ENCODE data around the gene RHCG. TPM values are rescaled to one million over a fixed set of nuclear protein-coding genes. Genes with fewer than 3 reads are reported as not detected.

RHCG gene
- total and polyA plus RNA-seq, 2 of the 13 experiments (the other 11 are each of a cell fraction or from before 2014, with no cell fraction given): not detected

DNA sequence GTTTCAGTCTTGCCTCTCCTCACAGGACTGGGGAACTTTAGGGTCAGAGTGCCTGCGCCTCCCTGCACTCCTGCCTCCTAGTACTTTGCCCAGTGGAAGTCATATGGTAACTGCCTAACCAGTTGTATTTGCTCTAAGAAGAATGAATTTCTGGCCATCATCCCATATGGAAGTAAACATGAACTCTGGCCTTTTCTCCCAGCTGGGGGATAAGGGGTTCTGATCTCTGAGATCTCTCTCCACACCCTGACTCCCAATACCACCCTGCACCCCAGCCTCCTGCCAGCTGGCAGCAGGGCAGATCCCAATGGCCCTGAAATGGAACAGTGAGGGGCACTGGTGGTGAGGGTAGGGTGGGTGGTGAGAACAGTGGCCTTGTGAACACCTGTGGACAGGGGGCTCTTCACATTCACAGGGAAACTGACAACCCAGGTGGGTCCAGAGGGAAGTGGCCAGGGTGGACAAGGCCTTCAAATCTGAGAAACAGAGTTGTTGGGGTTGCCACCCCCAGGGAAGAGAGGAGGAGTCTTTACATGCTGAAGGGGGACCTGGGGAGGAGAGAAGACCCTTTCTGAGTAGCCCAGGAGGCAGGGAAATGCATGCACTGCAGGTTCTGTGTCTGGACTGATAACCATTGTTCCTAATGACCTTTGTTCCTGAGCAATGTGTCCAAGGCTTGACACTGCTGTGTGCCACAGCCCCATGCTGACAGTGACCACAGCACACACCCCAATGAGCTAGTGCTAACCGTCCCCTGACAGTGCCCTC, 36.9 kb downstream of the RHCG start (continued):
- TF ChIP-seq, protein P1, sequence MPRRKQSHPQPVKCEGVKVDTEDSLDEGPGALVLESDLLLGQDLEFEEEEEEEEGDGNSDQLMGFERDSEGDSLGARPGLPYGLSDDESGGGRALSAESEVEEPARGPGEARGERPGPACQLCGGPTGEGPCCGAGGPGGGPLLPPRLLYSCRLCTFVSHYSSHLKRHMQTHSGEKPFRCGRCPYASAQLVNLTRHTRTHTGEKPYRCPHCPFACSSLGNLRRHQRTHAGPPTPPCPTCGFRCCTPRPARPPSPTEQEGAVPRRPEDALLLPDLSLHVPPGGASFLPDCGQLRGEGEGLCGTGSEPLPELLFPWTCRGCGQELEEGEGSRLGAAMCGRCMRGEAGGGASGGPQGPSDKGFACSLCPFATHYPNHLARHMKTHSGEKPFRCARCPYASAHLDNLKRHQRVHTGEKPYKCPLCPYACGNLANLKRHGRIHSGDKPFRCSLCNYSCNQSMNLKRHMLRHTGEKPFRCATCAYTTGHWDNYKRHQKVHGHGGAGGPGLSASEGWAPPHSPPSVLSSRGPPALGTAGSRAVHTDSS (CRISPR knock-in tag; conservative IDR thresholded peaks at IDR 0.05): no peak
- TF ChIP-seq ZNF383 (CRISPR knock-in tag; IDR thresholded peaks at IDR 0.05; ENCODE audit: borderline replicate concordance) (no peak), NCOA1 (CRISPR knock-in tag; IDR thresholded peaks at IDR 0.05) (0 out of 2 replicates have a peak, but pooled peaks have one; percentile 46), ZNF24 (IDR thresholded peaks at IDR 0.05) (no peak), TOE1 (CRISPR knock-in tag; IDR thresholded peaks at IDR 0.05) (no peak), TOPORS (CRISPR knock-in tag; IDR thresholded peaks at IDR 0.05) (no peak), TBX3 (IDR thresholded peaks at IDR 0.05; ENCODE audit: borderline replicate concordance) (no peak; the same call in 1 of the 2 replicates), CBFB (CRISPR knock-in tag; IDR thresholded peaks at IDR 0.05) (0 out of 2 replicates have a peak, but pooled peaks have one; percentile 52), NCOA5 (CRISPR knock-in tag; IDR thresholded peaks at IDR 0.05) (no peak)
- TF ChIP-seq, protein P2, sequence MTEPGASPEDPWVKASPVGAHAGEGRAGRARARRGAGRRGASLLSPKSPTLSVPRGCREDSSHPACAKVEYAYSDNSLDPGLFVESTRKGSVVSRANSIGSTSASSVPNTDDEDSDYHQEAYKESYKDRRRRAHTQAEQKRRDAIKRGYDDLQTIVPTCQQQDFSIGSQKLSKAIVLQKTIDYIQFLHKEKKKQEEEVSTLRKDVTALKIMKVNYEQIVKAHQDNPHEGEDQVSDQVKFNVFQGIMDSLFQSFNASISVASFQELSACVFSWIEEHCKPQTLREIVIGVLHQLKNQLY (CRISPR knock-in tag; IDR thresholded peaks at IDR 0.05): no peak; the same call in 1 of the 2 replicates
- TF ChIP-seq, protein P3, sequence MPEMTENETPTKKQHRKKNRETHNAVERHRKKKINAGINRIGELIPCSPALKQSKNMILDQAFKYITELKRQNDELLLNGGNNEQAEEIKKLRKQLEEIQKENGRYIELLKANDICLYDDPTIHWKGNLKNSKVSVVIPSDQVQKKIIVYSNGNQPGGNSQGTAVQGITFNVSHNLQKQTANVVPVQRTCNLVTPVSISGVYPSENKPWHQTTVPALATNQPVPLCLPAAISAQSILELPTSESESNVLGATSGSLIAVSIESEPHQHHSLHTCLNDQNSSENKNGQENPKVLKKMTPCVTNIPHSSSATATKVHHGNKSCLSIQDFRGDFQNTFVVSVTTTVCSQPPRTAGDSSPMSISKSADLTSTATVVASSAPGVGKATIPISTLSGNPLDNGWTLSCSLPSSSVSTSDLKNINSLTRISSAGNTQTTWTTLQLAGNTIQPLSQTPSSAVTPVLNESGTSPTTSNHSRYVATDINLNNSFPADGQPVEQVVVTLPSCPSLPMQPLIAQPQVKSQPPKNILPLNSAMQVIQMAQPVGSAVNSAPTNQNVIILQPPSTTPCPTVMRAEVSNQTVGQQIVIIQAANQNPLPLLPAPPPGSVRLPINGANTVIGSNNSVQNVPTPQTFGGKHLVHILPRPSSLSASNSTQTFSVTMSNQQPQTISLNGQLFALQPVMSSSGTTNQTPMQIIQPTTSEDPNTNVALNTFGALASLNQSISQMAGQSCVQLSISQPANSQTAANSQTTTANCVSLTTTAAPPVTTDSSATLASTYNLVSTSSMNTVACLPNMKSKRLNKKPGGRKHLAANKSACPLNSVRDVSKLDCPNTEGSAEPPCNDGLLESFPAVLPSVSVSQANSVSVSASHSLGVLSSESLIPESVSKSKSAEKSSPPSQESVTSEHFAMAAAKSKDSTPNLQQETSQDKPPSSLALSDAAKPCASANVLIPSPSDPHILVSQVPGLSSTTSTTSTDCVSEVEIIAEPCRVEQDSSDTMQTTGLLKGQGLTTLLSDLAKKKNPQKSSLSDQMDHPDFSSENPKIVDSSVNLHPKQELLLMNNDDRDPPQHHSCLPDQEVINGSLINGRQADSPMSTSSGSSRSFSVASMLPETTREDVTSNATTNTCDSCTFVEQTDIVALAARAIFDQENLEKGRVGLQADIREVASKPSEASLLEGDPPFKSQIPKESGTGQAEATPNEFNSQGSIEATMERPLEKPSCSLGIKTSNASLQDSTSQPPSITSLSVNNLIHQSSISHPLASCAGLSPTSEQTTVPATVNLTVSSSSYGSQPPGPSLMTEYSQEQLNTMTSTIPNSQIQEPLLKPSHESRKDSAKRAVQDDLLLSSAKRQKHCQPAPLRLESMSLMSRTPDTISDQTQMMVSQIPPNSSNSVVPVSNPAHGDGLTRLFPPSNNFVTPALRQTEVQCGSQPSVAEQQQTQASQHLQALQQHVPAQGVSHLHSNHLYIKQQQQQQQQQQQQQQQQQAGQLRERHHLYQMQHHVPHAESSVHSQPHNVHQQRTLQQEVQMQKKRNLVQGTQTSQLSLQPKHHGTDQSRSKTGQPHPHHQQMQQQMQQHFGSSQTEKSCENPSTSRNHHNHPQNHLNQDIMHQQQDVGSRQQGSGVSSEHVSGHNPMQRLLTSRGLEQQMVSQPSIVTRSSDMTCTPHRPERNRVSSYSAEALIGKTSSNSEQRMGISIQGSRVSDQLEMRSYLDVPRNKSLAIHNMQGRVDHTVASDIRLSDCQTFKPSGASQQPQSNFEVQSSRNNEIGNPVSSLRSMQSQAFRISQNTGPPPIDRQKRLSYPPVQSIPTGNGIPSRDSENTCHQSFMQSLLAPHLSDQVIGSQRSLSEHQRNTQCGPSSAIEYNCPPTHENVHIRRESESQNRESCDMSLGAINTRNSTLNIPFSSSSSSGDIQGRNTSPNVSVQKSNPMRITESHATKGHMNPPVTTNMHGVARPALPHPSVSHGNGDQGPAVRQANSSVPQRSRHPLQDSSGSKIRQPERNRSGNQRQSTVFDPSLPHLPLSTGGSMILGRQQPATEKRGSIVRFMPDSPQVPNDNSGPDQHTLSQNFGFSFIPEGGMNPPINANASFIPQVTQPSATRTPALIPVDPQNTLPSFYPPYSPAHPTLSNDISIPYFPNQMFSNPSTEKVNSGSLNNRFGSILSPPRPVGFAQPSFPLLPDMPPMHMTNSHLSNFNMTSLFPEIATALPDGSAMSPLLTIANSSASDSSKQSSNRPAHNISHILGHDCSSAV (CRISPR knock-in tag; IDR thresholded peaks at IDR 0.05; ENCODE audit: borderline replicate concordance): no peak
- TF ChIP-seq, protein P4, sequence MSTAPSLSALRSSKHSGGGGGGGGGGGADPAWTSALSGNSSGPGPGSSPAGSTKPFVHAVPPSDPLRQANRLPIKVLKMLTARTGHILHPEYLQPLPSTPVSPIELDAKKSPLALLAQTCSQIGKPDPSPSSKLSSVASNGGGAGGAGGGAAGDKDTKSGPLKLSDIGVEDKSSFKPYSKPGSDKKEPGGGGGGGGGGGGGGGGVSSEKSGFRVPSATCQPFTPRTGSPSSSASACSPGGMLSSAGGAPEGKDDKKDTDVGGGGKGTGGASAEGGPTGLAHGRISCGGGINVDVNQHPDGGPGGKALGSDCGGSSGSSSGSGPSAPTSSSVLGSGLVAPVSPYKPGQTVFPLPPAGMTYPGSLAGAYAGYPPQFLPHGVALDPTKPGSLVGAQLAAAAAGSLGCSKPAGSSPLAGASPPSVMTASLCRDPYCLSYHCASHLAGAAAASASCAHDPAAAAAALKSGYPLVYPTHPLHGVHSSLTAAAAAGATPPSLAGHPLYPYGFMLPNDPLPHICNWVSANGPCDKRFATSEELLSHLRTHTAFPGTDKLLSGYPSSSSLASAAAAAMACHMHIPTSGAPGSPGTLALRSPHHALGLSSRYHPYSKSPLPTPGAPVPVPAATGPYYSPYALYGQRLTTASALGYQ (CRISPR knock-in tag; IDR thresholded peaks at IDR 0.05): no peak
- TF ChIP-seq, protein P5, sequence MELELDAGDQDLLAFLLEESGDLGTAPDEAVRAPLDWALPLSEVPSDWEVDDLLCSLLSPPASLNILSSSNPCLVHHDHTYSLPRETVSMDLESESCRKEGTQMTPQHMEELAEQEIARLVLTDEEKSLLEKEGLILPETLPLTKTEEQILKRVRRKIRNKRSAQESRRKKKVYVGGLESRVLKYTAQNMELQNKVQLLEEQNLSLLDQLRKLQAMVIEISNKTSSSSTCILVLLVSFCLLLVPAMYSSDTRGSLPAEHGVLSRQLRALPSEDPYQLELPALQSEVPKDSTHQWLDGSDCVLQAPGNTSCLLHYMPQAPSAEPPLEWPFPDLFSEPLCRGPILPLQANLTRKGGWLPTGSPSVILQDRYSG (CRISPR knock-in tag; IDR thresholded peaks at IDR 0.05): no peak
- TF ChIP-seq, protein P6, sequence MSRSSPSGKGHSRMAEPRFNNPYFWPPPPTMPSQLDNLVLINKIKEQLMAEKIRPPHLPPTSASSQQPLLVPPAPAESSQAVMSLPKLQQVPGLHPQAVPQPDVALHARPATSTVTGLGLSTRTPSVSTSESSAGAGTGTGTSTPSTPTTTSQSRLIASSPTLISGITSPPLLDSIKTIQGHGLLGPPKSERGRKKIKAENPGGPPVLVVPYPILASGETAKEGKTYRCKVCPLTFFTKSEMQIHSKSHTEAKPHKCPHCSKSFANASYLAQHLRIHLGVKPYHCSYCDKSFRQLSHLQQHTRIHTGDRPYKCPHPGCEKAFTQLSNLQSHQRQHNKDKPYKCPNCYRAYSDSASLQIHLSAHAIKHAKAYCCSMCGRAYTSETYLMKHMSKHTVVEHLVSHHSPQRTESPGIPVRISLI (CRISPR knock-in tag; IDR thresholded peaks at IDR 0.05; ENCODE audit: borderline replicate concordance): no peak
